GM18520 (cell line): ENCODE results near the gene INPP5A.
"Not testable (repeated sequence)": the region's sequence is repeated elsewhere in the genome, so short reads cannot be mapped to it uniquely, and the experiment has no call there.

ENCODE experiments used
- ATAC-seq: cut with Tn5 transposase; IDR thresholded peaks from one replicate; pipeline ENCODE4 v1.9.1; 2021; ENCODE audit not compliant: unreplicated experiment

The INPP5A gene

GRCh38 chr10:132728321-132728720 lies 190.7 kb downstream of the INPP5A start:
- ATAC-seq: no peak

- no peak for ATAC-seq
Observed at GRCh38 chr10:132728741-132729140, 191.2 kb downstream of the INPP5A start.

GRCh38 chr10:132729810-132730572 lies 192.4 kb downstream of the INPP5A start:
- no peak for ATAC-seq

- ATAC-seq: no peak
Observed at GRCh38 chr10:132730573-132730953, 193.0 kb downstream of the INPP5A start.

GRCh38 chr10:132732518-132732917 lies 194.9 kb downstream of the INPP5A start:
- no peak for ATAC-seq

- ATAC-seq: no peak
Observed at GRCh38 chr10:132733926-132734325, 196.3 kb downstream of the INPP5A start.

GRCh38 chr10:132735341-132735775 lies 197.8 kb downstream of the INPP5A start:
- ATAC-seq: no peak

- no peak for ATAC-seq
Observed at GRCh38 chr10:132735923-132736391, 198.4 kb downstream of the INPP5A start.

- ATAC-seq: no peak
Observed at GRCh38 chr10:132737390-132738048, 199.9 kb downstream of the INPP5A start.

GRCh38 chr10:132738454-132739224 lies 201.1 kb downstream of the INPP5A start:
- no peak for ATAC-seq

GRCh38 chr10:132739225-132739613 lies 201.6 kb downstream of the INPP5A start:
- no peak for ATAC-seq

GRCh38 chr10:132740588-132740987 lies 203.0 kb downstream of the INPP5A start:
- ATAC-seq: no peak

- ATAC-seq: no peak
Observed at GRCh38 chr10:132742167-132742836, 204.7 kb downstream of the INPP5A start.

GRCh38 chr10:132742837-132743194 lies 205.2 kb downstream of the INPP5A start:
- no peak for ATAC-seq

GRCh38 chr10:132743196-132743924 lies 205.8 kb downstream of the INPP5A start:
- ATAC-seq: not testable (repeated sequence)

GRCh38 chr10:132743925-132744490 lies 206.4 kb downstream of the INPP5A start:
- ATAC-seq: no peak

- no peak for ATAC-seq
Observed at GRCh38 chr10:132744839-132745238, 207.3 kb downstream of the INPP5A start.

GRCh38 chr10:132745511-132745910 lies 207.9 kb downstream of the INPP5A start:
- ATAC-seq: no peak

GRCh38 chr10:132745971-132746370 lies 208.4 kb downstream of the INPP5A start:
- ATAC-seq: no peak

- no peak for ATAC-seq
Observed at GRCh38 chr10:132746386-132746785, 208.8 kb downstream of the INPP5A start.
